ENCODE results near the gene ANGPTL2. TPM values are rescaled to one million over a fixed set of nuclear protein-coding genes. Genes with fewer than 3 reads are reported as not detected.

Gene ANGPTL2
- total RNA-seq, 1 donor from 2014 or later = 20.6 TPM

GRCh38 chr9:127116088-127116726 lies 6.2 kb downstream of the ANGPTL2 start:
- Mint-ChIP-seq H3K27ac (no peak overlapping the region), H3K27me3 (no peaks in the 10 kb centered on the region), H3K4me1 (ENCODE audit: unreplicated experiment) (peaks cover 11% of the 10 kb centered on the region), H3K36me3 (peaks cover 4% of the 10 kb centered on the region), H3K4me3 (no peak overlapping the region), H3K9me3 (no peaks in the 10 kb centered on the region)
- TF ChIP-seq CTCF (conservative IDR thresholded peaks at IDR 0.05) = no peak
- no peak for DNase-seq (ENCODE audit: extremely low spot score, unreplicated experiment)

DNA sequence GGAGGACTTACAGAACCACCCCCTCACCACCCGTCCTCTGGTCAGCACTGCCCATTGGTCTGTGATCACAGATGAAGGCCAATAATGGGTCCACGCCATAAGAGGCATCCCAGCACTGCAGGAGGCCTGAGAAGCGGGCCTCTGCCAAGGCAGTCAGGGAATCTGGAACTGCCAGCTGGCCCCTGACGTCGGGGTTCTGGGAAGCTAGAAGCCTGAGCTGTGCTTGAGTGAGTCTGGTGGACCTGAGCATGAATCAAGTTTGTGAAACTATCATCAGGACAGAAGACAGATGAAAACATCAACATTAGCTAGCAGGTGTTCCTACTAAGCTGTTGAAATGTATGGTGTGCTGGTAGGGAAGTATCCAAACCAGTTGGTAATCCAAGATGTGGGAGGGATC lies 7.8 kb downstream of the ANGPTL2 start:
- no peaks in the 10 kb centered on the region for H3K9me3 Mint-ChIP-seq
- no peak for TF ChIP-seq CTCF (conservative IDR thresholded peaks at IDR 0.05)
- DNase-seq (ENCODE audit: extremely low spot score, unreplicated experiment) = no peak
- no peaks in the 10 kb centered on the region for H3K27me3 Mint-ChIP-seq
- H3K4me3 Mint-ChIP-seq = no peak overlapping the region
- peaks cover 11% of the 10 kb centered on the region for H3K36me3 Mint-ChIP-seq
- H3K27ac Mint-ChIP-seq = no peak overlapping the region
- H3K4me1 Mint-ChIP-seq (ENCODE audit: unreplicated experiment) = peaks cover 11% of the 10 kb centered on the region

DNA sequence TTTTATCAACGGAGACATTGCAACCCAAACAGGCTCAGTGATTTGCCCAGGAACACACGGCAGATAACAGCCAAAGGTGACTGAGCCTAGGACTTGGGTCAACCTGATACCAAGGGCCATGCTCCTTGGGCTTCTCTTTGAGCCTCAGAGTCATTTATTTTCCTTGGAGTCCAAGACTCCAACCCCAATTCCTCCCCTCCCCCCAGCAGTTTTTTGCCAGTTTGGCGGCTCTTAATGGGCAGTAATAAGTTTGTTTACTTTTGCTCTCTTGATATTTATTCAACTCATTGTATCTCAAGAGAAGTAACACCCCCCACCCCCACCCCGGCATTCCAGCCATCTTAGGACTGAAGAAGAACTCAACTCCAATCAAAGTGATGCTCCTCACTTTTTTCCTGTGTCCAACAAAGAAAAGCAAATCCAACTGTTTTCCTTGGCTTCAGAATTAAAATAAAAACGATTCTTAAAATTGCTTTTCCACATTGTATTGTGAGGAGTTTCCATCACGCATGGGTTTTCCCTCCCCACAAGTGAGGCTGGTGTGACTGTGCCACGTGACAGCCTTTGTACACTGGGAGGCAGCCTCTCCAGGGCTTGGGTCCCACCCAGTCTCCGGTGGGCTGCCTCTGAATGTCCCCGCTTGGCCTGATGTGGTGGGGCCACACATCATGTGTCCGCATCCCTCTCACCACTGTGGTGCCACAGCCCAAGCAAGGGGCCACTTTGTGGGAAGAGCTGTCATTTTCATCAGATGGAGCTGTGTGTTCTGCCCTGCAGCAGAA lies 9.1 kb downstream of the ANGPTL2 start:
- Mint-ChIP-seq H3K36me3 (peaks cover 11% of the 10 kb centered on the region), H3K9me3 (no peaks in the 10 kb centered on the region), H3K4me1 (ENCODE audit: unreplicated experiment) (peaks cover 7% of the 10 kb centered on the region), H3K27ac (no peak overlapping the region), H3K27me3 (no peaks in the 10 kb centered on the region), H3K4me3 (no peak overlapping the region)
- DNase-seq (ENCODE audit: extremely low spot score, unreplicated experiment) = no peak
- no peak for TF ChIP-seq CTCF (conservative IDR thresholded peaks at IDR 0.05)

DNA sequence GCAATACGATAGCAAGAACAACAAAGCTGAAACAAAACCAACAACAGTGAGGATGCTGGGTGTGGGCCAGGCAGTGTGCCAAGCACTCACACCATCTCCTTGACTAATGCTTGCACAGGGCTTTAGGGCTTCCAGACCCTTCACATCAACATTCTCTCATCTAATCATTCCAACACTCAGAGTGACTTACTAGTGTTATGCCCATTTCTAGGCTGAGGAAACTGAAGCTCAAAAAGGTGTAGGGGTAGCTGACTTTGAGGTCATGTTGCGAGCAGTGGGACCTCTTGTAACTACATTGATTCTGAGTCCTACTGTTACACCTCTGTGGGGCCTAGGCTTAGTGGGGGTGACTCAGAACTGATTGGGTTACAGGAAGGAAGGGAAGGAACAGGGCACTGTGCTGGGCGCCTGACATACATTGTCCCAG lies 9.7 kb downstream of the ANGPTL2 start:
- Mint-ChIP-seq H3K27me3 (no peaks in the 10 kb centered on the region), H3K36me3 (peaks cover 11% of the 10 kb centered on the region), H3K4me1 (ENCODE audit: unreplicated experiment) (peaks cover 7% of the 10 kb centered on the region), H3K27ac (no peak overlapping the region), H3K4me3 (no peak overlapping the region), H3K9me3 (no peaks in the 10 kb centered on the region)
- DNase-seq (ENCODE audit: extremely low spot score, unreplicated experiment) = no peak
- TF ChIP-seq CTCF (conservative IDR thresholded peaks at IDR 0.05) = no peak

DNA sequence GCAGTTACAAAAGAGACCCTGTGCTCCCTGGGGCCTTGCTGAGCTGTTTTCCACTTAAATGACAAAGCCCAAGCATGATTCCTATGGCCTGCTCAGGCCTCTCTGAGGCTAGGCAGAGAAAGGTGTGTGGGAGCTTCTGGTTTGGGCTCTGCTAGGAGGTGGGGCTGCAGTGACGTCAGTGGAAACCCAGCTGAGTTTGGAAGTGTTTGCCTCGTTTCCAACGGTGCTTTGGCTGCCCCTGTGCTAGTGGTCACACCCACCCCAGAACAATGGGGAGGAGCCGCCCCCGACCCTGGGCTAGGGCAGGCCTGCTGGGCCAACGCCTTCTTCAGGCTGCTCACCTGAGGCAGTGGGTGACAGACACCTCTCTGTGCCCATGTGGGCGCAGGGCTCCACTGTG lies 10.4 kb downstream of the ANGPTL2 start:
- peaks cover 4% of the 10 kb centered on the region for H3K4me1 Mint-ChIP-seq (ENCODE audit: unreplicated experiment)
- H3K4me3 Mint-ChIP-seq = no peak overlapping the region
- no peak overlapping the region for H3K27ac Mint-ChIP-seq
- no peak for TF ChIP-seq CTCF (conservative IDR thresholded peaks at IDR 0.05)
- no peaks in the 10 kb centered on the region for H3K27me3 Mint-ChIP-seq
- no peaks in the 10 kb centered on the region for H3K9me3 Mint-ChIP-seq
- DNase-seq (ENCODE audit: extremely low spot score, unreplicated experiment) = no peak
- H3K36me3 Mint-ChIP-seq = peaks cover 9% of the 10 kb centered on the region
